HepG2 (cell line): ENCODE measurements around the gene ESPN. TPM values are rescaled to one million over a fixed set of nuclear protein-coding genes. Genes with fewer than 3 reads are reported as not detected.
A peak's percentile ranks its signal among the peaks of the same experiment; 100 is the strongest.

Source experiments
- ARNTL ChIP-seq: sonication (generic); formaldehyde crosslinking; IDR thresholded peaks from 2 replicates; pipeline ENCODE4 v1.4.0; 2020; ENCODE audit warnings: mild to moderate bottlenecking, missing genetic modification reagents
- CBX5 ChIP-seq: sonication (generic); formaldehyde crosslinking; IDR thresholded peaks from 2 replicates; pipeline ENCODE4 v1.4.0; 2020; ENCODE audit warnings: missing genetic modification reagents, borderline replicate concordance
- CTCF ChIP-seq: sonication (generic); formaldehyde crosslinking; IDR thresholded peaks from 2 replicates; pipeline ENCODE4 v1.5.0; 2020; ENCODE audit warnings: mild to moderate bottlenecking, missing genetic modification reagents, moderate library complexity
- ELF1 ChIP-seq: sonication (generic); formaldehyde crosslinking; IDR thresholded peaks from 2 replicates; pipeline ENCODE4 v1.4.0; 2020; ENCODE audit warnings: missing genetic modification reagents
- ETV6 ChIP-seq: sonication (generic); formaldehyde crosslinking; conservative IDR thresholded peaks from 2 replicates; pipeline ENCODE4 v1.4.0; 2020; ENCODE audit warnings: missing genetic modification reagents
- HNF1B ChIP-seq: sonication (generic); formaldehyde crosslinking; IDR thresholded peaks from 2 replicates; pipeline ENCODE4 v1.5.1; 2020; ENCODE audit warnings: mild to moderate bottlenecking, moderate library complexity, missing genetic modification reagents
- KDM2A ChIP-seq: sonication (generic); formaldehyde crosslinking; IDR thresholded peaks from 2 replicates; pipeline ENCODE4 v1.4.0; 2020; ENCODE audit warnings: low read depth, missing genetic modification reagents, borderline replicate concordance
- KLF6 ChIP-seq: IDR thresholded peaks from 2 replicates; pipeline ENCODE4 v1.8.0; 2016; ENCODE audit warnings: missing biosample characterization, missing genetic modification reagents
- ZHX2 ChIP-seq, 2 experiments: sonication (generic) in 1 of 2; formaldehyde crosslinking in 1 of 2; IDR thresholded peaks; 2 replicates each; pipeline versions ENCODE4 v1.6.1 to v1.9.0; 2014 to 2022; ENCODE audit warnings: antibody characterized with exemption in 1 of 2, borderline replicate concordance in 1 of 2, inconsistent platforms in 1 of 2, low read depth in 1 of 2, missing genetic modification reagents in 1 of 2
- ZNF18 ChIP-seq: sonication (generic); formaldehyde crosslinking; IDR thresholded peaks from 2 replicates; pipeline ENCODE4 v1.8.0; 2022; ENCODE audit warnings: mild to moderate bottlenecking, missing genetic modification reagents; ENCODE audit not compliant: insufficient replicate concordance
- ZNF687 ChIP-seq: sonication (generic); formaldehyde crosslinking; IDR thresholded peaks from 2 replicates; pipeline ENCODE4 v1.5.1; 2020; ENCODE audit warnings: mild to moderate bottlenecking, missing genetic modification reagents, moderate library complexity
- polyA plus RNA-seq, 8 experiments: library from polyadenylated mRNA; depleted of rRNA in 3 of 8; stranded (reverse) in 7 of 8; unstranded in 1 of 8; fragments of >200 nt; fragmentation: Illumina TruSeq in 4 of 8; extraction: Trizol in 4 of 8; gene quantifications; 2 replicates each; pipeline versions ENCODE4 v1.2.1 to v1.2.3, GENCODE V29; 2011 to 2016; ENCODE audit warnings: low read depth in 4 of 8, missing spikeins in 1 of 8, mixed read lengths in 1 of 8; ENCODE audit not compliant: insufficient read depth in 1 of 8
- total RNA-seq, 5 experiments: library from RNA; depleted of rRNA; stranded (reverse); fragments of >200 nt; fragmentation: Illumina TruSeq; extraction: Trizol; gene quantifications; 2 replicates each; pipeline ENCODE4 v1.2.3, GENCODE V29; 2016; ENCODE audit warnings: low read depth in 1 of 5

Gene ESPN
- total and polyA plus RNA-seq, 2 of the 13 experiments (the other 11 are each of a cell fraction or from before 2014, with no cell fraction given): 48.6 to 54.2 TPM

- no peak for TF ChIP-seq ZNF18
- TF ChIP-seq ZHX2 (IDR thresholded peaks at IDR 0.05; ENCODE audit: low read depth): no peak
- no peak for TF ChIP-seq ZHX2 (CRISPR knock-in tag; IDR thresholded peaks at IDR 0.05; ENCODE audit: borderline replicate concordance)
- TF ChIP-seq ZNF687: peak; percentile 58
- peak; percentile 54; the same call in 1 of the 2 replicates for TF ChIP-seq KDM2A
- TF ChIP-seq ETV6: no peak
- peak; percentile 94 for TF ChIP-seq CTCF
- 0 out of 2 replicates have a peak, but pooled peaks have one; percentile 13 for TF ChIP-seq ELF1 (CRISPR knock-in tag)
- TF ChIP-seq CBX5 (CRISPR knock-in tag): no peak
- no peak for TF ChIP-seq ARNTL (CRISPR knock-in tag)
- TF ChIP-seq KLF6: no peak
- peak; percentile 62 for TF ChIP-seq HNF1B (CRISPR knock-in tag)
Observed at GRCh38 chr1:6475381-6476133, 51.0 kb downstream of the ESPN start (continued).
